ENCODE data around the gene TMEM108.

Gene TMEM108

DNA sequence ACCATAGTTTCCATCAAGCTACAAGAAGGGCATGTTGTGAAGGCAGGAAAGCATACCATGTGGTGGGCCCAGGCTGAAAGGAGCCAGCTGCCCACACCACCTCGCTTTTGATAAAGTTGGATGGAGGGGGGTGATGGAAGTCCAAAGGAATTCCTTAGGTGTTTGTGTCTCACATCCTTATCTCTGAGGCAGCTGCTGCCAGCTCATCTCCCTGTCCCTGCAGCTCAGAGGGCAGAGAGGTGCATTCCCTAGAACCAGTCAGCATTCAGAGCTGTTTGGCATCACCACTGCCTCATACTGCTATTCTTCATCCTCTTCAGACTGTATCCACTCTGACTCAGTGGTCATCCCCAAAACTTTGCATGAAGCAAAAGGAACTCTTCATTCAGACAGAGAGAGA lies 220.2 kb downstream of the TMEM108 start:
- H3K27me3 Mint-ChIP-seq: no peaks in the 10 kb centered on the region
- no peaks in the 10 kb centered on the region for H3K9me3 Mint-ChIP-seq
- H3K4me1 Mint-ChIP-seq (ENCODE audit: low read depth): no peaks in the 10 kb centered on the region
- no peak overlapping the region for H3K4me3 Mint-ChIP-seq
- intact Hi-C loops (cut with micrococcal nuclease): no loop called here
- no peaks in the 10 kb centered on the region for H3K36me3 Mint-ChIP-seq (ENCODE audit: low read depth)
- no peak overlapping the region for H3K27ac Mint-ChIP-seq

DNA sequence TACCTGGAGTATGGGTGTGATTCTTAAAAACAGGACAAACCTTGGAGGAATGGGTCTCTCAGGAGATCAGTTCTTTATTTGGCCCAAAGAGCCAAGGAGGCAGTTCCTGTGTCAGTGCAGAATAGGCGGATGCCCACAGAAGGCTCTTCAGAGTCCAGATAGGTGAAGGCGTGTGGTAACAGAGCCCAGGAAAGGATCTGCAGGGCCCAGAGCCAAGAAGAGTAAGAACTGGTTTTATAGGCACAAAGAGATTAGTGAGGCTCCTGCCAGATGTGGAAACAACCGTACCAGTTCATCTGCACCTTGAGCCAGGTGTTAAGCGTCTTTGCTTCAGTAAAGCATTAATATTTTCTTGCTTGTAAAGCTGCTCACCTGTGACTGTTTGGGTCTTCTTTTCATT lies 221.6 kb downstream of the TMEM108 start:
- Mint-ChIP-seq H3K36me3 (ENCODE audit: low read depth) (no peaks in the 10 kb centered on the region), H3K9me3 (no peaks in the 10 kb centered on the region), H3K4me3 (no peak overlapping the region), H3K27me3 (no peaks in the 10 kb centered on the region), H3K27ac (no peak overlapping the region), H3K4me1 (ENCODE audit: low read depth) (no peaks in the 10 kb centered on the region)
- intact Hi-C loops (cut with micrococcal nuclease): no loop called here

DNA sequence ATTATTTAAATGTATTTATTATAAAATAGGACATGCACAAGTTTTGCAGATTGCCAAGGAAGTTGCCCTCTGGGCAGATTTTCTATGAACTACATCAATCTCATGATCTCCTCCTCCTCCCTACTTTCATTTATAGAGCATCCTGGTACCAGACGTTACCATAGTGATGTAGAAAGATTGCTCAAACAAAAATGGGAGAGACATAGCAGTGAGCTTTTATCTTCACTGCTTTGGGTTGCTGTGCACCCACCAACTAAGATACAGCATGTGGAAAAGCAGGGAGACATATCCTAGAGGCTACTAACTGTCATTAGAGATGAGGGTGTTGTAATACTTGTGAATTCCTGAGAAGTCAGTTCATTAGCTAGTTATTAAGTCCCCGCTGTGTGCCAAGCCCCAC lies 224.1 kb downstream of the TMEM108 start:
- H3K4me1 Mint-ChIP-seq (ENCODE audit: low read depth): no peaks in the 10 kb centered on the region
- H3K27ac Mint-ChIP-seq: no peak overlapping the region
- intact Hi-C loops (cut with micrococcal nuclease): no loop called here
- no peaks in the 10 kb centered on the region for H3K9me3 Mint-ChIP-seq
- no peaks in the 10 kb centered on the region for H3K27me3 Mint-ChIP-seq
- no peaks in the 10 kb centered on the region for H3K36me3 Mint-ChIP-seq (ENCODE audit: low read depth)
- H3K4me3 Mint-ChIP-seq: no peak overlapping the region

DNA sequence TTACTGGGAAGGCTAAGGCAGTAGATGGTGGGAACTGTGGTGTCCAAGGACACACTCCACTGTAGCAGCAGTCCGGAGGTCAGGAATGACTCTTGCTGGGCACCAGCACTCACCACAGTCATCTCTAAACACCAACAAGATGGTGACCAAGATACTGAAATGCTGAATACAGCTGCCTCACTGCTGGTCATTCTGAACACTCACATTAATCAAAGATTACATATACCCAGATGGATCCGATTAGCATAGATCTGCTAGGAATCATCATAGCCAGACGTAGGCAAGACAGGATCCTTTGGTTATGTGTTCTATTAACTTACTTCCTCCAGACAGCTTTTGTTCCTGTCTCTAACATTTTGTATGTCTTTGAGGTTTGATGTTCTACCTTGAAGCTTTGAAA lies 226.7 kb downstream of the TMEM108 start:
- no peak overlapping the region for H3K27ac Mint-ChIP-seq
- intact Hi-C loops (cut with micrococcal nuclease): no loop called here
- H3K9me3 Mint-ChIP-seq: no peaks in the 10 kb centered on the region
- H3K4me3 Mint-ChIP-seq: no peak overlapping the region
- no peaks in the 10 kb centered on the region for H3K27me3 Mint-ChIP-seq
- no peaks in the 10 kb centered on the region for H3K36me3 Mint-ChIP-seq (ENCODE audit: low read depth)
- no peaks in the 10 kb centered on the region for H3K4me1 Mint-ChIP-seq (ENCODE audit: low read depth)

DNA sequence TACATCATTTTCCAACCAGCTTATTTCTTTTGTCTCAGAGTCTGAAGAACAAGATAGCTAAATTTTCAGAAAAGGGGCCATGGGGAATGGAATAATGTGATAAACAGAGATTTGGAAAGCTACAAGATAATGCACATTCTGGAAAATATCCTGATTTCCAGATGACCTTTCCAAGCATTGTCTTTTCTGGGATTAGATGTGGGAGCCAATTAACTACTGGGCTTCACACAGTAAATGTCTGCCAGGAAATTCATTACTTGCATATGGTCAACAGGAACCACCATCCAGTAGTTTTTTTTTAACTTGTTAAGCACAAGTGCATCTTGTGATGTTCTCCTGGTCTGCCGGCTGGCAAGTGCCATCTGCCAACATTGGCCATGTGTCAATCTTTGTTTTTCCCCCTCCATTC lies 230.5 kb downstream of the TMEM108 start:
- Mint-ChIP-seq H3K4me3 (no peak overlapping the region), H3K4me1 (ENCODE audit: low read depth) (no peaks in the 10 kb centered on the region), H3K36me3 (ENCODE audit: low read depth) (no peaks in the 10 kb centered on the region), H3K9me3 (no peaks in the 10 kb centered on the region), H3K27me3 (peaks cover 3% of the 10 kb centered on the region), H3K27ac (no peak overlapping the region)
- intact Hi-C loops (cut with micrococcal nuclease): no loop called here

DNA sequence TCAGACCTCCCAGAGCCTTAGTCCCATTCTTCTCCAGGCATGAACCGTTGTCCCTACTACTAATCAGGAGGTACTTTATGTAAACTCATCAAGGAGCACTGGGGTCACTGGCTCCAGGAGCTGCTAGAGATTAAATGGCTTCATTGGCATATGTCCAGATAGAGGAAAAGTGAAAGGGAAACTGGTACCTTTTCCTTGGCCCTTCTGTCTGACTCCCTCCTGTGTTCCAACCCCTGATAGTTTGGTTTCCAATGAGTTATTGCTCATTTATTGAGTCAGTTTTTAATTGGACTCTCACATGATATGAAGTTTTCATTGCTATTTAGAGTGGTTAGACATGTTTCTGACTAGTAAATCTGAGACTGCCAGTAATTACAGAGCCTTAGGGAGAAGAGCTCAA lies 231.2 kb downstream of the TMEM108 start:
- Mint-ChIP-seq H3K27me3 (peaks cover 3% of the 10 kb centered on the region), H3K27ac (no peak overlapping the region), H3K9me3 (no peaks in the 10 kb centered on the region), H3K4me1 (ENCODE audit: low read depth) (no peaks in the 10 kb centered on the region), H3K4me3 (no peak overlapping the region), H3K36me3 (ENCODE audit: low read depth) (no peaks in the 10 kb centered on the region)
- intact Hi-C loops (cut with micrococcal nuclease): no loop called here

DNA sequence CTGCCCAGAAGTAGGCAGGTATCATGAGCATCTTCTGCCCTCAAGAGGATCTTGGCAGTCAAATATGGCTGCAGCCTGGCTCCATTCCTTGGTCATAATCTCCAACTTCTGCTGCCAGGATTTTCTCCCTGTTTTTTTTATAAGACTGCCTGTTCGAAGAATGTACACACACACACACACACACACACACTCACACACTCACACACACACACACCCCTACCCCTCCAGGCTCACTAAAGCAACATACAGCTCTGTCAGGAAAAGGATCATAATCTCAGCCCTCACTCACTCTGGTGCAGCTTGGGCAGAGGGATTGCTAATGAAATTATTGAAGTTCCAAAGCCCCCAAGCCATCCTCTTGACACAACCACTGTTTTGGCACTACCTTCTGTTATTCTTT lies 232.4 kb downstream of the TMEM108 start:
- Mint-ChIP-seq H3K27me3 (peaks cover 3% of the 10 kb centered on the region), H3K36me3 (ENCODE audit: low read depth) (no peaks in the 10 kb centered on the region), H3K4me3 (no peak overlapping the region), H3K9me3 (no peaks in the 10 kb centered on the region), H3K4me1 (ENCODE audit: low read depth) (no peaks in the 10 kb centered on the region), H3K27ac (no peak overlapping the region)
- intact Hi-C loops (cut with micrococcal nuclease): no loop called here

DNA sequence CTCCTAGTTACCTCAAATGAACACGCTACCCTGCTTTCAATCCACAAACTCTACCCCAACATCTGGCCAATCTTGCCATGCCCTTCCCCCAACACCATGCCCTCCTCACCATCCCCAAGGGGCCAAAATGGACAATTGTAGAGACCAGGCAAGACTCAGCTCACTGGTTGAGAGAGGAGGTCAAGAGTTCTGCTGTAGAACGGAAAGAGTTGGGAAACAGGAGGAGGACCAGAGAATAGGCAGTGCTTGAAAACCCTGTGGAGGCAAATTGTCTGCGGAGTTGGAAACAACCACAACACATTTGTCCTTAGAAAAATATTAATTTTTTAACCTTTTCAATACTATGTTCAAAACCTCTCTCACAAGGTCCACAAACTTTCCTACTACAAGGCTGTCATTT lies 232.9 kb downstream of the TMEM108 start:
- intact Hi-C loops (cut with micrococcal nuclease): no loop called here
- H3K9me3 Mint-ChIP-seq: no peaks in the 10 kb centered on the region
- no peaks in the 10 kb centered on the region for H3K36me3 Mint-ChIP-seq (ENCODE audit: low read depth)
- no peak overlapping the region for H3K4me3 Mint-ChIP-seq
- H3K27me3 Mint-ChIP-seq: peaks cover 3% of the 10 kb centered on the region
- H3K4me1 Mint-ChIP-seq (ENCODE audit: low read depth): no peaks in the 10 kb centered on the region
- H3K27ac Mint-ChIP-seq: no peak overlapping the region

DNA sequence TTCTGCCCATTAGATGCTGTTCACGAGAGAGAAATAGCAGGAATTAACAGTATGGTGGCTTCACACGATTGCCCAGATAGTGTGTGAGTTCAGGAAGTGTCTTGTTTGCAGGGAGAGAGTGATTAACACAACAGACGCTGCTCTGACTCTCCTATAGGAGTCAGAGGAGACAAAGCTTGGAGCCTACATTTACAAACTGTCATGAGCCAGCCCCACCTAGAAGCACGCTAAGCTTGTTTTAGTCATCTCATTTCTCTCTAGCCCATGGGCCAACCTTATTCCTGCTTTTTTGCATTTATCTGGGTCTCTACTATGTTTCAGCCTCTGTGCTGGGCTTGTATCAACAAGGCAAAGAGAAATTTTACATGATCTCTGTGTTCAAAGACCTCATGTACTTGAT lies 233.3 kb downstream of the TMEM108 start:
- H3K4me3 Mint-ChIP-seq: no peak overlapping the region
- no peak overlapping the region for H3K27ac Mint-ChIP-seq
- peaks cover 3% of the 10 kb centered on the region for H3K27me3 Mint-ChIP-seq

DNA sequence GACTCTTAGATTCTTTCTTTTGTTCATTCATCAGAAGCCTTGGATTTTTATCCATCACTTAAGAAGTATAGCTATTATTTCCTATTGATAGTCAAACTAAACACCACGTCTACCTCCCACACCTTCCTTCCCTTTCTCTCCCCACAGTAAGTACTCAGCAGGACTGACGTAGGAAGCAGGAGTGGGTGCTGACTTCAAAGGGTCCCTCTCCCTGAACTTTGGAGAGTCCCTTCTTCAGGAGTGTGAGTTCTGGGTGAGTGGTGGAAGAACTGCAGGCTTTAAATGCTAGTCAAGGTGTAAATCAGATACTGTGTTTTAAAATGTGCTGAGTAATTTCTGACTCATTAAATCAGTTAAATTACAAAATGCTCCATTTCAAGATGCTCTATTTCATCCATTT lies 235.2 kb downstream of the TMEM108 start:
- Mint-ChIP-seq H3K27ac (no peak overlapping the region), H3K27me3 (peaks cover 3% of the 10 kb centered on the region), H3K4me3 (no peak overlapping the region), H3K9me3 (no peaks in the 10 kb centered on the region), H3K36me3 (ENCODE audit: low read depth) (no peaks in the 10 kb centered on the region), H3K4me1 (ENCODE audit: low read depth) (no peaks in the 10 kb centered on the region)
- intact Hi-C loops (cut with micrococcal nuclease): no loop called here

More for the DNA sequence above, 233.3 kb downstream of the TMEM108 start:
- Mint-ChIP-seq H3K36me3 (ENCODE audit: low read depth) (no peaks in the 10 kb centered on the region), H3K9me3 (no peaks in the 10 kb centered on the region), H3K4me1 (ENCODE audit: low read depth) (no peaks in the 10 kb centered on the region)
- intact Hi-C loops (cut with micrococcal nuclease): no loop called here

DNA sequence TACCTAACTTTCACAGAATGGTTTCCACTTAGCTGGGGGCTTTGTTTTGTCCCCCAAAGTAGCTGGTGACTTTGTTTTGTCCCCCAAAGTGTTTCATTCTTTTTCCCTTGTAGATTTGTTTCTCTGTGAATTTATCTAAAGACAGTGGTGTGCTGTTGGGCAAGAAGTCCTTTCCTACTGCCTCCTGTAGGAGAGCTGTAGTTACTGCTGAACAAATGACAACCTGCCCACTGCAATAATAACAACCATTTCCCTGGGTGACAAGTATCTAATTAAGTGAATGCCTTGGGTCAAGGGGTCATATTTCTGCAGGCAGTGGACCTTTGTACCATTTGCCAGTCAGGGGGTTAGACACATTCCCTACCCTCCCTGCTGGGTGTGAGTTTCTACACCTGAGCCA lies 236.3 kb downstream of the TMEM108 start:
- Mint-ChIP-seq H3K9me3 (no peaks in the 10 kb centered on the region), H3K27me3 (peaks cover 3% of the 10 kb centered on the region), H3K4me1 (ENCODE audit: low read depth) (no peaks in the 10 kb centered on the region), H3K36me3 (ENCODE audit: low read depth) (no peaks in the 10 kb centered on the region), H3K27ac (no peak overlapping the region), H3K4me3 (no peak overlapping the region)
- intact Hi-C loops (cut with micrococcal nuclease): no loop called here

DNA sequence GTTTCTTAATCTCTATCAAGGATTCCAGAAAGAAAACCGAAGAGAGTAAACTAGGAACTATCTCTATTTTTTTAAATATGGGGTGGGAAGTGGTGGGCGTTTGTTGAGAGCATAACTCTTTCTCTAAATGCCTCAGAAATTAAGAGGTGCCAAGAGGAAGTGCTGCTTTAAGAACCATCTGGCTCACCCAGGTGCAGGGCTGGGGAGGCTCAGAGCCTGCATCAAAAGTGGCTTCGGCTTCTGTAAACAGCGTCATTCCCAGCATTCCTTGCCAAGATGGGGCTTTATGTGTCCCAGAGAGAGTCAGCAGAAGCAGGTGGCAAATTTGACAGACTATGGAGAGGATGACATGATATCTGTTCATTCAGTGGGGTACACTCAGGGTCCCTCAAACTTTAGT lies 238.4 kb downstream of the TMEM108 start:
- H3K4me3 Mint-ChIP-seq: no peak overlapping the region
- no peaks in the 10 kb centered on the region for H3K36me3 Mint-ChIP-seq (ENCODE audit: low read depth)
- intact Hi-C loops (cut with micrococcal nuclease): no loop called here
- H3K4me1 Mint-ChIP-seq (ENCODE audit: low read depth): no peaks in the 10 kb centered on the region
- no peaks in the 10 kb centered on the region for H3K9me3 Mint-ChIP-seq
- H3K27ac Mint-ChIP-seq: no peak overlapping the region
- H3K27me3 Mint-ChIP-seq: peaks cover 1% of the 10 kb centered on the region

DNA sequence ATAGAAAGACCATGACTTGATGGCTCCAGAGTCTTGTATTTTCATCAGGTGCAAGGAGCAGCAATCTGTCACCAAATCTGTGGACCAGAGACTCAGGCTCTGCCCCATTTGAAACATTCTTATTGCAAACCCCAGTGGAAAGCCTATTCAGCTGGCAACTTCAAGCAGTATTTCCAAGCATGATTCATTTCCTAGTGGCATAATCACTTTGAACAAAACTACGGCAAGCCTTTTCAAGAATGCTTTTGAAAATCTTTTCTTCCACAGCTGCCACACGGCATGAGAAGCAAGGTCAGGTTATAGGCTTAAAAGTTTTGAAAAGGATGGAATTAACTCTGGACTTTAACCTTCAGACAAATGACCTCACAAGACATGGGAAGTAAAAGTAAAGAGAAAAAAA lies 239.6 kb downstream of the TMEM108 start:
- intact Hi-C loops (cut with micrococcal nuclease): no loop called here
- no peak overlapping the region for H3K27ac Mint-ChIP-seq
- H3K9me3 Mint-ChIP-seq: no peaks in the 10 kb centered on the region
- peaks cover 1% of the 10 kb centered on the region for H3K27me3 Mint-ChIP-seq
- no peaks in the 10 kb centered on the region for H3K4me1 Mint-ChIP-seq (ENCODE audit: low read depth)
- no peak overlapping the region for H3K4me3 Mint-ChIP-seq
- H3K36me3 Mint-ChIP-seq (ENCODE audit: low read depth): no peaks in the 10 kb centered on the region

DNA sequence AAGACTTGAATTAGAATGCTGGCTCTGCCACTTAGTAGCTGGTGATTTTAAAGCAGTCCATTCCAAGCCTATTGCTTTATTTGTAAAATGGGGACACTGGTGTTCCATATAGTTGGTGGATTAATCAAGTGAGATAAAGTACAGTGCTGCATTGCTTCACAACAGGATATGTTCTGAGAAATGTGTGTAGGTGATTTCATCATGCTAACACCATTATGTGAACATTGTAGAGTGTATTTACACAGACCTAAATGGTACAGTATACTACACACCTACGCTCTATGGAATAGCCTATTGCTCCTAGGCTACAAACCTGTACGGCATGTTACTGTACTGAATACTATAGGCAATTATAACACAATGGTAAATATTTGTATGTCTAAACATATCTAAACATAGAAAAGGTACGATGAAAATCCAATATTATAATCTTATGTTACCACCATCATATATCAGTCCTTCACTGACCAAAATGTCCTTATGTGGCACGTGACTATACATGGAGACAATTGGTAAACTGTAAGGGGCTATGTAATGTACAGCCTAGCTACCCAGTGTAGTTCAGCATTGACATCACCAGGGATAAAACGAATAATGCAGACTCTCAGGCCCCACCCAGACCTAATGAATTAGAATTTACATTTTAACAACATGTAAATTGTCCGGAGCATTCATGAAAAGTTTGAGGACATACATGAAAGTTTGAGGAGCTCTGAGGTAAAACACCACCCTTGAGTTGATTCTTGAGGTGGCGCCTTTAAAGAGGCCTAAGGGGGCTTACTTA lies 240.3 kb downstream of the TMEM108 start:
- intact Hi-C loops (cut with micrococcal nuclease): no loop called here
- Mint-ChIP-seq H3K27ac (no peak overlapping the region), H3K36me3 (ENCODE audit: low read depth) (no peaks in the 10 kb centered on the region), H3K27me3 (no peaks in the 10 kb centered on the region), H3K9me3 (no peaks in the 10 kb centered on the region), H3K4me3 (no peak overlapping the region), H3K4me1 (ENCODE audit: low read depth) (no peaks in the 10 kb centered on the region)

DNA sequence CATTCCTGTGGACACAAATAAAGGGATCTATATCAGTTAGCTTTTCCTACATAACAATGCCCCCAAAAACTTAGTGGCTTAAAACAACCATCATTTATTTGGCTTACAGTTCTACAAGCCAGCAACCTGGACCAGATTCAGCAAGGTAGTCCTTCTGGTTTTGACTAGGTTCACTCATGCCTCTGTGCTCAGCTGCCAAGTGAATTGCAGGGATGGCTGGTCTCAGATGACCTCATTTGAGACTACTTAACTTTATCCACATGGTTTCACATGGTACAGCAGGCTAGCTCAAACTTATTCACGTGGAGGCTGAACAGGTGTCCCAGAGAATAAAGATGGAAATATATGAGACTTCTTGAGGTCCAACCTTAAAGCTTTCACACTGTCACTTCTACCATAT lies 242.4 kb downstream of the TMEM108 start:
- Mint-ChIP-seq H3K27ac (no peak overlapping the region), H3K9me3 (no peaks in the 10 kb centered on the region), H3K4me3 (no peak overlapping the region), H3K27me3 (no peaks in the 10 kb centered on the region), H3K36me3 (ENCODE audit: low read depth) (no peaks in the 10 kb centered on the region), H3K4me1 (ENCODE audit: low read depth) (no peaks in the 10 kb centered on the region)
- intact Hi-C loops (cut with micrococcal nuclease): no loop called here
